Measurements from ENCODE around the gene HNRNPH2.

GRCh38 chrX:101398694-101399093, 9.3 kb upstream of the HNRNPH2 start:
- TF ChIP-seq CTCF (IDR thresholded peaks at IDR 0.05; ENCODE audit: low read depth, low read length), result no peak
- no peak for TF ChIP-seq POLR2A (IDR thresholded peaks at IDR 0.05; ENCODE audit: extremely low read depth, insufficient read length)
- no peak for TF ChIP-seq MAX (IDR thresholded peaks at IDR 0.05; ENCODE audit: low read depth, low read length)
- TF ChIP-seq MYC (IDR thresholded peaks at IDR 0.05; ENCODE audit: low read depth, low read length), result no peak
